ENCODE data around the gene MEIOSIN.

MEIOSIN gene

DNA sequence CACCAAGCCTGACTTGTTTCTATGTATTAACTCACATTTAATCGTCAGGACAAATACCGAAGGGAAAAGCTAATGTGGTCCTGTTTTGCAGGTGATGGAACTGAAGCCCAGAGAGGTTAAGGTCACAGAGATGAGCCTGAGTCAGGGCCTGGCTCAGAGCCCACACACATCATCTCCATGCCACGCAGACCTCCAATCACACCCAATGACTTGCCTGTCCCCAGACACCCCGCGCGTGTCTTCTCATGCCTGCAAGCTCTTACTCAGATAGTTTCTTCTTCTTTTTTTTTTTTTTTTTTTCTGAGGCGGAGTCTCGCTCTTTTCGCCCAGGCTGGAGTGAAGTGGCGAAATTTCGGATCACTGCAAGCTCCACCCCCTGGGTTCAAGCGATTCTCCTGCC is 19.4 kb downstream of the MEIOSIN start:
- Histone ChIP-seq H3K4me3 (ENCODE audit: low read depth, low read length) (no peak overlapping the region), H3K27ac (no peak overlapping the region), H3K27me3 (replicated peaks) (no peaks in the 10 kb centered on the region), H3K36me3 (replicated peaks) (no peaks in the 10 kb centered on the region)
- TF ChIP-seq, protein P1, sequence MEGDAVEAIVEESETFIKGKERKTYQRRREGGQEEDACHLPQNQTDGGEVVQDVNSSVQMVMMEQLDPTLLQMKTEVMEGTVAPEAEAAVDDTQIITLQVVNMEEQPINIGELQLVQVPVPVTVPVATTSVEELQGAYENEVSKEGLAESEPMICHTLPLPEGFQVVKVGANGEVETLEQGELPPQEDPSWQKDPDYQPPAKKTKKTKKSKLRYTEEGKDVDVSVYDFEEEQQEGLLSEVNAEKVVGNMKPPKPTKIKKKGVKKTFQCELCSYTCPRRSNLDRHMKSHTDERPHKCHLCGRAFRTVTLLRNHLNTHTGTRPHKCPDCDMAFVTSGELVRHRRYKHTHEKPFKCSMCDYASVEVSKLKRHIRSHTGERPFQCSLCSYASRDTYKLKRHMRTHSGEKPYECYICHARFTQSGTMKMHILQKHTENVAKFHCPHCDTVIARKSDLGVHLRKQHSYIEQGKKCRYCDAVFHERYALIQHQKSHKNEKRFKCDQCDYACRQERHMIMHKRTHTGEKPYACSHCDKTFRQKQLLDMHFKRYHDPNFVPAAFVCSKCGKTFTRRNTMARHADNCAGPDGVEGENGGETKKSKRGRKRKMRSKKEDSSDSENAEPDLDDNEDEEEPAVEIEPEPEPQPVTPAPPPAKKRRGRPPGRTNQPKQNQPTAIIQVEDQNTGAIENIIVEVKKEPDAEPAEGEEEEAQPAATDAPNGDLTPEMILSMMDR (IDR thresholded peaks at IDR 0.05; ENCODE audit: low read depth, low read length, missing control alignments), result no peak
- no peak for DNase-seq
- in situ Hi-C loops (cut with HindIII; ENCODE audit: low pct_ligation_motif_present, low sequenced_read_pairs), result no loop called here

DNA sequence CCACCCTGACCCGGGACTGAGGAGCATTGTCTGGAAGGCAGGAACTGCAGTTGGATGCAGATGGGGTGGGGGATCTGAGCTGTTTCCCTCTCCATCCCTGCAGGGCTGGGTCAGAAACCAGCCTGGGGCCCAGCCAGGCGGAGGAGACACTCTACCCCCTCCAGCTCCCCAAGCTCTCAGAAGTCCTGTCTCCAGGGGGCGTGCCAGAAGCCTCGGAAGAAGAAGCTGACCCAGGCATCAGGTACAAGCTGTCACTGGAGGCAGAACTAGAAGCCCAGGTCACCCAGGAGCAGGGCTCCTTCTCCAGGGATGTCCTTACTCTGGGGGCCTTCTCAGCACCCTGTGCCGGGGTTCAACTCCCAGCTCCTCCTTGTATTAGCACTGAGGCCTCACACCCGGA is 20.3 kb downstream of the MEIOSIN start:
- DNase-seq, result no peak
- H3K27ac ChIP-seq, result no peak overlapping the region
- H3K4me3 ChIP-seq (ENCODE audit: low read depth, low read length), result no peak overlapping the region
- in situ Hi-C loops (cut with HindIII; ENCODE audit: low pct_ligation_motif_present, low sequenced_read_pairs), result no loop called here
- no peaks in the 10 kb centered on the region for H3K27me3 ChIP-seq (replicated peaks)
- TF ChIP-seq, protein P1 (IDR thresholded peaks at IDR 0.05; ENCODE audit: low read depth, low read length, missing control alignments), result peak; percentile 29
- H3K36me3 ChIP-seq (replicated peaks), result no peaks in the 10 kb centered on the region

DNA sequence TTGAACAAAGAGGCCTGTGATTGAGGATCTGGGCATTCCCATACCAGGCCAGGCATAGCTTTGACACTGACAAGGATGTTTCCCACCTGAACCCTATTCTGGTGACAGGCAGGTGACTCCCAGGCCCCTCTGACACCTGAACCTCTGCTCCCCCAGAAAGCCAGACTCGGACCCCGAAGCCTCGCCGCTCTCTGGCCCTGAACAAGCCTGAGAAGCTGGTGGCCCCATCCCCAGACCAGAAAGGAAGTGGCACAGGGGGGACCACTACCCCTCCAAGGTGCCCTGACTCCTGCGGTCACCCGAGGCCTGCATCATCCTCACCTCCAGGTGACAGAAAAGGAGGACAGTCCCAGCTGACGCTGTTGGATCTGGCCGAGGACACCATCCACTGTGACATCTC is 21.1 kb downstream of the MEIOSIN start:
- Histone ChIP-seq H3K27ac (no peak overlapping the region), H3K4me3 (ENCODE audit: low read depth, low read length) (no peak overlapping the region), H3K27me3 (replicated peaks) (no peaks in the 10 kb centered on the region), H3K36me3 (replicated peaks) (no peaks in the 10 kb centered on the region)
- TF ChIP-seq, protein P1 (IDR thresholded peaks at IDR 0.05; ENCODE audit: low read depth, low read length, missing control alignments), result no peak
- in situ Hi-C loops (cut with HindIII; ENCODE audit: low pct_ligation_motif_present, low sequenced_read_pairs), result no loop called here
- DNase-seq, result no peak

DNA sequence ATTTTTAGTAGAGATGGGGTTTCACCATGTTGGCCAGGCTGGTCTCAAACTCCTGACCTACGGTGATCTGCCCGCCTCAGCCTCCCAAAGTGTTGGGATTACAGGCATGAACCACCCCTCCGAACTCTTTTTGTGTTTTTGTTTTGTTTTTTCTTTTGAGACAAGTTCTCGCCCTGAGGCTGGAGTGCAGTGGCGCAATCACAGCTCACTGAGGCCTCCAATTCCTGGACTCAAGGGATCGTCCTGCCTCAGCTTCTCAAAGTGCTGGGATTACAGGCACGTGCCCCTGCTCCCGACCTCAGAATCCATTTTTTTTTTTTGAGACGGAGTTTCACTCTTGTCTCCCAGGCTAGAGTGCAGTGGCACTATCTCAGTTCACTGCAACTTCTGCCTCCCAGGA is 24.5 kb downstream of the MEIOSIN start:
- in situ Hi-C loops (cut with HindIII; ENCODE audit: low pct_ligation_motif_present, low sequenced_read_pairs), result no loop called here
- Histone ChIP-seq H3K36me3 (replicated peaks) (no peaks in the 10 kb centered on the region), H3K27me3 (replicated peaks) (no peaks in the 10 kb centered on the region), H3K27ac (no peak overlapping the region), H3K4me3 (ENCODE audit: low read depth, low read length) (no peak overlapping the region)
- TF ChIP-seq, protein P1 (IDR thresholded peaks at IDR 0.05; ENCODE audit: low read depth, low read length, missing control alignments), result no peak
- no peak for DNase-seq

DNA sequence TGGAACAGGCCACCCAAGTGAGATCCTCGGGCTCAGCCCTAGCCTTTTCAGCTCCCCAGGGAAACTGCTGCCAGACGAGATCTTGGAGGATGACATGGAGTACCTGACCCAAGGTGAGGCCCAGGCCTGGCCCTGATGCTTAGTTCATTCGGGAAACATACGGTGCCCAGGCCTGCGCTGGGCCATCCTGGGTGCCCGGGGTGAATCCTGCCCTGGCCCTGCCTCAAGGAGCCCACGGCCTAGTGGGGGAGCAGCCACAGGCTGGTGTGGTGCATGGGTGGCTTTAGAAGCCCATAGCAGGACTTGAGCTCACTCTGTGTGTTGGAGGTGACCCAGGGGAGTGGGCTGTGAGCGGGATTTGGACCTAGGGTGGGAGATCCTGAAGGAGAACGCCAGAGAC is 25.7 kb downstream of the MEIOSIN start:
- DNase-seq, result no peak
- TF ChIP-seq, protein P1 (IDR thresholded peaks at IDR 0.05; ENCODE audit: low read depth, low read length, missing control alignments), result no peak
- H3K36me3 ChIP-seq (replicated peaks), result no peaks in the 10 kb centered on the region
- no peaks in the 10 kb centered on the region for H3K27me3 ChIP-seq (replicated peaks)
- no peak overlapping the region for H3K4me3 ChIP-seq (ENCODE audit: low read depth, low read length)
- in situ Hi-C loops (cut with HindIII; ENCODE audit: low pct_ligation_motif_present, low sequenced_read_pairs), result no loop called here
- H3K27ac ChIP-seq, result no peak overlapping the region

DNA sequence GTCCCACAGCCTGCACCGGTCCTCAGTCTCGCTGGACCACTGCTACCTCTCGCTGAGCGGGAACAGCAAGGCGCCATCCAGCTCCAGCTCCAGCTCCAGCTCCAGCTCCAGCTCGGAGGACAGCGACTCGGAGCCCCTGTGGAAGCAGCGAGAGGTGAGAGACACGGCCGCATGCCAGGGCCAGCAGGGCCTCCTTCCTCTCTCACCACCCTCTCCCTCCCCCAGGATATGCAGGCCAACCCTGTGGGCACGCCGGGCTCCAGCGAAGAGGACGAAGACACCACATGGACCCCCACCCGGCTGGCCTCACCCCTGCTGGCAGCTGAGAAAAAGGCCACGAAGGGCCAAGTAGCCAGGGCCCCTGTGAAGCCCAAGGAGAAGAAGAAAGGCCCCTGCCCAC is 28.5 kb downstream of the MEIOSIN start:
- Histone ChIP-seq H3K27me3 (replicated peaks) (no peaks in the 10 kb centered on the region), H3K36me3 (replicated peaks) (no peaks in the 10 kb centered on the region), H3K27ac (no peak overlapping the region), H3K4me3 (ENCODE audit: low read depth, low read length) (no peak overlapping the region)
- no peak for DNase-seq
- TF ChIP-seq, protein P1 (IDR thresholded peaks at IDR 0.05; ENCODE audit: low read depth, low read length, missing control alignments), result no peak
- in situ Hi-C loops (cut with HindIII; ENCODE audit: low pct_ligation_motif_present, low sequenced_read_pairs), result no loop called here
